ENCODE results near the gene EIF4B. TPM values are rescaled to one million over a fixed set of nuclear protein-coding genes. Genes with fewer than 3 reads are reported as not detected.
A peak's percentile ranks its signal among the peaks of the same experiment; 100 is the strongest.

The EIF4B gene
- total and polyA plus RNA-seq, 4 donors, result 81.9 to 684 (median 220) TPM

- Histone ChIP-seq H3K4me1 (ENCODE audit: control insufficient read depth in 5 of 5, insufficient read depth in 5 of 5, low read length in 5 of 5) (peaks cover 9 to 66% (median 26%) of the 10 kb centered on the region in 5 donors), H3K9ac (ENCODE audit: insufficient read depth in 1 of 2, low read length in 2 of 2) (no peak overlapping the region), H3K27me3 (ENCODE audit: control insufficient read depth in 3 of 3, insufficient read depth in 3 of 3, low read length in 2 of 3) (no peaks in the 10 kb centered on the region), H3K36me3 (ENCODE audit: control insufficient read depth in 4 of 4, insufficient read depth in 4 of 4, low read length in 4 of 4) (peaks cover 0 to 28% (median 19%) of the 10 kb centered on the region in 4 donors), H3K4me3 (no peak overlapping the region), H3K27ac (ENCODE audit: low read depth in 1 of 2, low read length in 1 of 2) (peak overlapping the region; percentile 89 to 96), H3K9me3 (ENCODE audit: control insufficient read depth in 4 of 4, insufficient read depth in 3 of 4, low read length in 3 of 4) (no peaks in the 10 kb centered on the region)
- no peak for TF ChIP-seq CTCF (IDR thresholded peaks at IDR 0.05; ENCODE audit: control extremely low read depth, extremely low read depth)
- no peak for ATAC-seq (ENCODE audit: insufficient read depth, low FRiP score)
- 43 to 59% methylated on average over 11 of the region's 11 CpGs for WGBS, 2 donors
- peak; percentile 95 to 98 (median 95) for DNase-seq
Observed at GRCh38 chr12:53052419-53053217, 46.4 kb downstream of the EIF4B start.

GRCh38 chr12:53053218-53054111 is 47.2 kb downstream of the EIF4B start:
- Histone ChIP-seq H3K9ac (ENCODE audit: insufficient read depth in 1 of 2, low read length in 2 of 2) (peak overlapping the region in 1 of 2 donors; percentile 11), H3K4me1 (ENCODE audit: control insufficient read depth in 5 of 5, insufficient read depth in 5 of 5, low read length in 5 of 5) (peaks cover 8 to 60% (median 26%) of the 10 kb centered on the region in 5 donors), H3K27ac (ENCODE audit: low read depth in 1 of 2, low read length in 1 of 2) (peak overlapping the region; percentile 79), H3K4me3 (no peak overlapping the region), H3K9me3 (ENCODE audit: control insufficient read depth in 4 of 4, insufficient read depth in 3 of 4, low read length in 3 of 4) (no peaks in the 10 kb centered on the region), H3K27me3 (ENCODE audit: control insufficient read depth in 3 of 3, insufficient read depth in 3 of 3, low read length in 2 of 3) (no peaks in the 10 kb centered on the region), H3K36me3 (ENCODE audit: control insufficient read depth in 4 of 4, insufficient read depth in 4 of 4, low read length in 4 of 4) (peaks cover 0 to 36% (median 26%) of the 10 kb centered on the region in 4 donors)
- WGBS, 2 donors, result 42 to 46% methylated on average over 12 to 16 of the region's 16 CpGs
- ATAC-seq (ENCODE audit: insufficient read depth, low FRiP score) (no peak), DNase-seq (peak; percentile 59 to 73 (median 66))
- TF ChIP-seq CTCF (IDR thresholded peaks at IDR 0.05; ENCODE audit: control extremely low read depth, extremely low read depth), result peak; percentile 22

GRCh38 chr12:53054112-53054878 is 48.0 kb downstream of the EIF4B start:
- Histone ChIP-seq H3K9ac (ENCODE audit: insufficient read depth in 1 of 2, low read length in 2 of 2) (peak overlapping the region in 1 of 2 donors; percentile 11), H3K9me3 (ENCODE audit: control insufficient read depth in 4 of 4, insufficient read depth in 3 of 4, low read length in 3 of 4) (no peaks in the 10 kb centered on the region), H3K36me3 (ENCODE audit: control insufficient read depth in 4 of 4, insufficient read depth in 4 of 4, low read length in 4 of 4) (peaks cover 0 to 37% (median 32%) of the 10 kb centered on the region in 4 donors), H3K4me1 (ENCODE audit: control insufficient read depth in 5 of 5, insufficient read depth in 5 of 5, low read length in 5 of 5) (peaks cover 3 to 51% (median 23%) of the 10 kb centered on the region in 5 donors), H3K27me3 (ENCODE audit: control insufficient read depth in 3 of 3, insufficient read depth in 3 of 3, low read length in 2 of 3) (no peaks in the 10 kb centered on the region), H3K4me3 (peak overlapping the region; percentile 39), H3K27ac (ENCODE audit: low read depth in 1 of 2, low read length in 1 of 2) (peak overlapping the region; percentile 79)
- TF ChIP-seq CTCF (IDR thresholded peaks at IDR 0.05; ENCODE audit: control extremely low read depth, extremely low read depth), result no peak
- peak; percentile 96 for DNase-seq
- peak; percentile 68 for ATAC-seq (ENCODE audit: insufficient read depth, low FRiP score)
- 10 to 18% methylated on average over 42 to 48 of the region's 48 CpGs for WGBS, 2 donors

Measured in lung (tissue), 12 donors.